ENCODE results near the gene CLEC4G.

DNA sequence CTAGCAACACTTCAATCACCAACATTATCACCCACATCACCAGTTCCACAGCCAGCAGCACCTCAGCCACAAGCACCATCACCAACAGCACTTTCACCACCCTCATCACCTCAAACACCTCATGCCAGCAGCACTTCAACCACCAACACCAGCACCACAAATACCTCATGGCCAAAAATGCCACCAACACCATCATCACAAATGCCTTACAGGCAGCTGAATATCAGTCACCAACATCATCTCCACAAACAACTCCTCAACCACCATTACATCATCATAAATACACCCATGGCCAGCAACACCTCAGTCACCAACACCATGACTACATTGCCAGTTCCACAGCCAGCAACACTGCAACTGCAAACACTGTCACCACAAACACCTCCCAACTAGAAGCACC lies 40.4 kb downstream of the CLEC4G start:
- TF ChIP-seq, protein P1, sequence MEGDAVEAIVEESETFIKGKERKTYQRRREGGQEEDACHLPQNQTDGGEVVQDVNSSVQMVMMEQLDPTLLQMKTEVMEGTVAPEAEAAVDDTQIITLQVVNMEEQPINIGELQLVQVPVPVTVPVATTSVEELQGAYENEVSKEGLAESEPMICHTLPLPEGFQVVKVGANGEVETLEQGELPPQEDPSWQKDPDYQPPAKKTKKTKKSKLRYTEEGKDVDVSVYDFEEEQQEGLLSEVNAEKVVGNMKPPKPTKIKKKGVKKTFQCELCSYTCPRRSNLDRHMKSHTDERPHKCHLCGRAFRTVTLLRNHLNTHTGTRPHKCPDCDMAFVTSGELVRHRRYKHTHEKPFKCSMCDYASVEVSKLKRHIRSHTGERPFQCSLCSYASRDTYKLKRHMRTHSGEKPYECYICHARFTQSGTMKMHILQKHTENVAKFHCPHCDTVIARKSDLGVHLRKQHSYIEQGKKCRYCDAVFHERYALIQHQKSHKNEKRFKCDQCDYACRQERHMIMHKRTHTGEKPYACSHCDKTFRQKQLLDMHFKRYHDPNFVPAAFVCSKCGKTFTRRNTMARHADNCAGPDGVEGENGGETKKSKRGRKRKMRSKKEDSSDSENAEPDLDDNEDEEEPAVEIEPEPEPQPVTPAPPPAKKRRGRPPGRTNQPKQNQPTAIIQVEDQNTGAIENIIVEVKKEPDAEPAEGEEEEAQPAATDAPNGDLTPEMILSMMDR (IDR thresholded peaks at IDR 0.05) = no peak
- TF ChIP-seq POLR2AphosphoS5 (IDR thresholded peaks at IDR 0.05) (no peak), POLR2A (IDR thresholded peaks at IDR 0.05) (no peak)
